C1 segment of cervical spinal cord (tissue), 14 donors: ENCODE measurements around the gene DGUOK.
"Not testable (repeated sequence)": the region's sequence is repeated elsewhere in the genome, so short reads cannot be mapped to it uniquely, and the experiment has no call there.

Experiments
- DNase-seq, 14 donors: peaks; one replicate each; lab custom pipeline; 2025; lab: John Stamatoyannopoulos, UW

Gene DGUOK

DNA sequence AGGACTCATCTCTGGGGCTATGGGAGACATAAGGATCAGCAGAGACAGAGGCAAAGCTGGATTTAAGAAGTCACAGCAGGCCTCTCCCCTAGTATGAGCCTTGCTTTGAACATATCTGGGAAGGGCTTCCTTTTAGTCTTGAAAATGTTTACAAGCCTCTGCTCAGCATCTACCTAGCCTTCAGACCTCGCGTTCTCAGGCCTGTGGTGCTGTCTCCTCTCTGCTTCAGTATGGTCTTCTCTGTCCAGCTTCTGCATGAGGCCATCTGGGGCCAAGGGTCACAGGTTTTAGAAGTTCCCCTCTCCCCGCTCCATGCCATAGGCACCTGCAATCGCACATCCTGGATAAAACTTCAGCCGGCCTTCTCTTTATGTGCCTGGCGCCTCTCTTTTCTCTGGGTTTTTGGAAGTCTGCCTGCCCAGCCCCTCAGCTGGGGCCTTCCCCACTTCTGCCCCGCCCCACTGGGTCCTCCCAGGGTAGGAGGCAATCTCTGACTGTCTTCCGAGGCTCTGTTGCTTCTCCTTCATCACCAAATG, 26.8 kb upstream of the DGUOK start:
- DNase-seq, result no peak

DNA sequence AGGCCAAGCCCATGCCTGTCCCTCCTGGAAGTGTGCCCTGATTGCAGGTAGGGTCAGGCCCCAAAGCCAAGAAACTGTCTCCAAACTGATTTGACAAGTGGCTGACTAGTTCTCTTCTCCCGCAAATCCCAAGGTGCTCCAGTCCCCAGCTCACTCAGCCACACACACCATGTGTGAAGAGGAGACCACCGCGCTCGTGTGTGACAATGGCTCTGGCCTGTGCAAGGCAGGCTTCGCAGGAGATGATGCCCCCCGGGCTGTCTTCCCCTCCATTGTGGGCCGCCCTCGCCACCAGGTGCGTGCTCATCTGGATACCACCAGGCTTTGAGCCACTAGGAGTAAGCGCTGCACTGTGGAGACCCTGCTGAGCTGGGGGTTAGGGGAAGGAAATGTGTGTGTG, 25.5 kb upstream of the DGUOK start:
- DNase-seq, result no peak

DNA sequence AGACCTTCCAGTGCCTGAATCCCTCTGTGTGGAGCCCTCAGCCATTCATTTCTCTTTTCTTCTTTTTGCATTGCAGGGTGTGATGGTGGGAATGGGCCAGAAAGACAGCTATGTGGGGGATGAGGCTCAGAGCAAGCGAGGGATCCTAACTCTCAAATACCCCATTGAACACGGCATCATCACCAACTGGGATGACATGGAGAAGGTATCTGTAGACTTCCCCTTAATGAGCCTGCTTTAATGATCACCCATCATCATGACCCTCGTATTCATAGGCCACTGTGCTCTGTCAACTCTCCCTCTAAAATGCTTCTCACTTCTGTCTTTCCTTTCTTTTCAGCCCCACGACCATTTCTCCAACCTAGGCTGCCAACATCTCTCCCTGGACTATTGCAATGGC, 24.4 kb upstream of the DGUOK start:
- DNase-seq, result no peak

DNA sequence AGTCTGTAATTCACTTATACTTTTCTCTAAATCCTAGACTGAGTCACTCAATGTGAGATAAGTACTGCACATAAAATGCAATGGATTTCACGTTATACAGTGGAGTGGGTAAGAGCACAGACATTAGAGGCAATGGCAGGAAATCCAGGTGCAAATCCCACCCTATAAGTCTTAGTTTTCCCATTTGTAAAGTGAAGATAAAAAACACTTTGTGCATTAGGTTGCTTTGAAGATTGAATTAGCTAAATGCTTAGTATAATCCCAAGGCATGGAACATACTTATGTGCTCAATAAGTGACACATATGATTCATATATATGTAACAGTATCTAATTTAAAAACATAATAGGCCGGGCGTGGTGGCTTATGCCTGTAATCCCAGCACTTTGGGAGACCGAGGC, 23.4 kb upstream of the DGUOK start:
- no peak for DNase-seq

DNA sequence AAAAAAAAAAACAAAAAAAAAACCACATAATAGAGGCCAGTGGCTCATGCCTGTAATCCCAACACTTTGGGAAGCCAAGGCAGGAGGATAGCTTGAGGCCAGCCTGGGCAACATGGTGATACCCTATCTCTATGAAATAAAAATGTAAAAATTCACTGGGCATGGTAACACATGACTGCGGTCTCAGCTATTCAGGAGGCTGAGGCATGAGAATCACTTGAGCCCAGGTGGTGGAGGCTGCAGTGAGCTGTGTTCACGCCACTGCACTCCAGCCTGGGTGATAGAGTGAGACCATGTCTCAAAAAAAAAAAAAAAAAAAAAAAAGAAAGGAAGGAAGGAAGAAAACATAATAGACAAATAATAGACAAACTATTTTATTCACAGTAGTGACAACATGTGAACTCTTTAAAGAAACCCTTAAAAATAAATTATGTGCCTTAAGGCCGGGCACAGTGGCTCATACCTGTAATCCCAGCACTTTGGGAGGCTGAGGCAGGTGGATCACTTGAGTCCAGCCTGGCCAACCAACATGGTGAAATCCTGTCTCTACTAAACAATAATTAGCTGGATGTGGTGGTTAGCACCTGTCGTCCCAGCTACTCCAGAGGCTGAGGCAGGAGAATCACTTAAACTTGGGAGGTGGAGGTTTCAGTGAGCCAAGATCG, 22.6 kb upstream of the DGUOK start:
- not testable (repeated sequence) for DNase-seq

DNA sequence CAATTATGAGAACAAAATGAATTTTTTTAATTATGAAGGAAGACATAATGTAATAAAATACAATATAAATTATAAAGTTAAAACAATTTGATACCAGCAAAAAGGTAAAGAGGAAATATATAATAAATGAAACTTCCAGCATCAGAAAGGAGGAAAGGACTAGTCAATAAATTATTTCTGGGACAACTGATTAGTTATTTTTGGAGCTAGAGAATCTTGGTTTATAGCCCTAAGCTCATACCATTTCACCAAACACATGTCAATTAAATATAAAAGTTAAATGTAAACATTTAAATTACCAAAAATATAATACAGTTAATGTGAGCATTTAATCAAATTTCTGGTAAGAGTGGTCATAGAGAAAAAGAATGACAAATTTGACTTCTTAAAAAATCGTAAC, 21.7 kb upstream of the DGUOK start:
- no peak for DNase-seq

DNA sequence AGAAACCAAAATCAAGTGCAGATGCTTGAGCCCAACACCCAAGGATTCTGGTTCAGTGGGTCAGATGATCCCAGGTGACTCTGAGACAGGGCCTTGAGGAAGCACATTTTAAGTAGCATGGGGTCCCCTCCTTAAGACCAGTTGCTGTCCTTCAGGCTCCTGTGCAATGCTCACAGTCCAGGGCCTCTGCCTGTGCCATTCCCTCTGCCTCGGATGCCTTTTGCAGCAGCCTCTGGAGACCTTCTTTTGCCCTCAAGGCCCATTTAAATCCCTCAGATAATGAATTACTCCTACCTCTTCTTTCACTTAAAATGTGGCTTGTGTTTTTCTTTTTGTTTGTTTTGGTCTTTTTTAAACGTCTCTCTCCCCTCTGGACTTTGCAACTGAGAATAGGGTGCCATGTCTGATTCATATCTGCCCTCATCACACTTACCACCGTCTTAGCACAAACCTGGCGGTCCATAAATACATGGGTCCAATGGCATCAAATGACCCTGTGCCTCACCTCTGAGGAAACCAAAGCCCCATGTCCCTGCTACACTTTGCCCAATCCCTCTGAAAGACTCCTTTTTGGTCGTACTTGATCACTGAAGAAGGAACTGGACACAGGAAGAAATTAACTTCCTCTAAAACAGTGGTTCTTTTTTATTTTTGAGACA, 19.7 kb upstream of the DGUOK start:
- DNase-seq, result no peak

DNA sequence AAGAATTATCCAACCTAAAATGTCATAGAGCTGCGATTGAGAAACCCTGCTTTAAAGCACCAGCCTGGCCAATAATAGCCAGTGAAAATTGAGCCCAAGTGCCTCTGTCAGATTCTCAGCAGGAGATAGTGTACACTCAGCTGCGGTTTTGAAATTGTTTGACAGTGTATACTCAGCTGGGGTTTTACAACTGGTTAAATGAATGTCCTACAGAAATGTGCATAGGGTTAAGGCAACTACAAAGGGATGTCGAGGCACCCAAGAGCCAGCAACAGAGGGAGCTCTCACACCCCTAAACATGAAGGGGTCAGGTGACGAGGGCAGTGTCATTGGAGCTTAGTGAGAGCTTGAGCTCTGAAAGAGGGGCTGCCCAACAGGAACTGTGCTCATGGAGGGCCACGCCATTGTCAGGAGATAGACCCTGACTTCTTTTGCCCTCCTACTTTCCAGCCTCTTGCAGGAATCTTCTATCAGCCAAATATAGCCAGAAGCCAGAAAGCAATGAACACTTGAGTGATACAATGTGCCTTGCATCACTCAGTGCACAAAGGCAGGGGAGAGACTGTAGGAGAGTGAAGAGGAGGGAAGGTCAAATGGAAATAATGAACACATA, 18.7 kb upstream of the DGUOK start:
- no peak for DNase-seq

DNA sequence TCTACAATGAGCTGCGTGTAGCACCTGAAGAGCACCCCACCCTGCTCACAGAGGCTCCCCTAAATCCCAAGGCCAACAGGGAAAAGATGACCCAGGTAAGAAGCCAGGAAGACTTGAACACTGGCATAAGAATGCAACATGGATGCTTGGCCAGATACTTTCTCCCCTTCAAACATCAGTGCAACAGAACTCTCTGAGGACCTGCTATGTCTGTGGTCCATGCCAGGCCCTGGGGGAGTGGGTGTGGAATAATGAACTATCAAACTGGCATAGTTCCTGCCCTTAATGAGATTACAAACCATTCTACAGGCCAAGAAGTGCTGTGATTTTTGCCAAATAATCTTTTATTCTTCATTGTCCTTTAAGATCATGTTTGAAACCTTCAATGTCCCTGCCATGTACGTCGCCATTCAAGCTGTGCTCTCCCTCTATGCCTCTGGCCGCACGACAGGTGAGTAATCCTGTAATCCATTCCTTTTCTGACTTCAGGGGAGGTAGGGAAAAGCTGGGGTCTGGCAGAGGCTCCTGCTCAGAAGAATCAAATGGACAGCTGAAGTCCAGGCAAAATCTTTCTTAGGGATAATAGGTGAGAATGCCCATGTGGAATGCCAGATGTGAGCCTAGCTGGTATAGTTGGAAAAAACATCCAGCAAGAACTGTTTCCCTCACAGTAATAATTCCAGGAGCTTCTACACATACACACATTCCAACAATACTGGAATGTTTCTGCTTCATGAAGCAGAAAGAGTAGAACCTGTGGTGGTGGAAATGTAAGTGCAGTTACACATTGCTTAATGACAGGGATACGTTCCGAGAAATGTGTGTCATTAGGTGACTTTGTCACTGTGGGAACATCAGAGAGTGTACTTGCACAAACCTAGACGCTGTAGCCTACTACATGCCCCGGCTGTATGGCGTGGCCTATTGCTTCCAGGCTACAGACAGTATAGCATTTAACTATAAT, 17.7 kb upstream of the DGUOK start:
- DNase-seq, result no peak

DNA sequence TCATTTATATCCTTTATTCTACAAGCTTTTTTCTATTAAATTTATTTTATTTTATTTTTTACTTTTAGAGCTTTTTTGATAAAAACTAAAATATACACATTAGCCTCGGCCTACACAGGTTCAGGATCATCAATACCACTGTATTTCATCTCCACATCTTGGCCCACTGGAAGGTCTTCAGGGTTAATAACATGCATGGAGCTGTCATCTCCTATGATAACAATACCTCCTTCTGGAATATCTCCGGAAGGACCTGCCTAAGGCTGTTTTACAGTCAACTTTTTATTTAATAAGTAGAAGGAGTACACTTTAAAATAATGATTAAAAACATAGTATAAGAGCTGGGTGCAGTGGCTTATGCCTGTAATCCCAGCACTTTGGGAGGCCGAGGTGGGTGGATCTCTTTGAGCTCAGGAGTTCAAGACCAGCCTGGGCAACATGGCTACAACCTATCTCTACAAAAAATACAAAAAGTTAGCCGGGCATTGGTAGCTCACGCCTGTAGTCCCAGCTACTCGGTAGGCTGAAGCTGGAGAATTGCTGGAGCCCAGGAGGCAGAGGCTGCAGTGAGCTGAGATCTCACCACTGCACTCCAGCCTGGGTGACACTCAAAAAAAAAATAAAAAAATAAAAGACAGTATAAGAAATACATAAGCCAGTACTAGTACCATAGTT, 15.7 kb upstream of the DGUOK start:
- DNase-seq, result no peak

DNA sequence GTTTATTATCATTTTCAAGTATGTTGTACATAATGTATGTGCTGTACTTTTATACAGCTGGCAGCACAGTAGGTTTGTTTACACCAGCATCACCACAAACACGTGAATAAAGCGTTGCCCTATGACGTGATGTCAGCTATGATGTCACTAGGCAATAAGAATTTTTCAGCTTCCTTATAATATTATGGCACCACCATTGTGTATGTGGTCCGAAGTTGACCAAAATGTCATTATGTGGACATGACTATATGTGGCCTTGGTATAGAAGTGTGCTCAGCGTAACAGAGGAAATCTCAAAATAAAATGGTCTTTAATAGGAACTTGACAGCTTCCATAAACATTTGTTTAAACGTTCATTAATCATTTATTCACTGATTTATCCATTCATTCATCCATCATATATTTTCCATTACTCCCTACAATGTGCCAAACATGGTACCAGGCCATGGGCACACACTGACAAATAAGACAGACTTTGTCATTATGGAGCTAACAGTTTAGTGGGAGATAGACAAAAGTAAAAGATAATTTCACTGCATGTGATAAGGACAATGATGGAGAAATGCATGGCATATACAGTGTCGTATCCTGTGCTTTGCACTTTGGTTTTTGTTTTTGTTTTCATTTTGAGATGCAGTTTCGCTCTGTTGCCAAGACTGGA, 15.0 kb upstream of the DGUOK start:
- DNase-seq, result no peak

DNA sequence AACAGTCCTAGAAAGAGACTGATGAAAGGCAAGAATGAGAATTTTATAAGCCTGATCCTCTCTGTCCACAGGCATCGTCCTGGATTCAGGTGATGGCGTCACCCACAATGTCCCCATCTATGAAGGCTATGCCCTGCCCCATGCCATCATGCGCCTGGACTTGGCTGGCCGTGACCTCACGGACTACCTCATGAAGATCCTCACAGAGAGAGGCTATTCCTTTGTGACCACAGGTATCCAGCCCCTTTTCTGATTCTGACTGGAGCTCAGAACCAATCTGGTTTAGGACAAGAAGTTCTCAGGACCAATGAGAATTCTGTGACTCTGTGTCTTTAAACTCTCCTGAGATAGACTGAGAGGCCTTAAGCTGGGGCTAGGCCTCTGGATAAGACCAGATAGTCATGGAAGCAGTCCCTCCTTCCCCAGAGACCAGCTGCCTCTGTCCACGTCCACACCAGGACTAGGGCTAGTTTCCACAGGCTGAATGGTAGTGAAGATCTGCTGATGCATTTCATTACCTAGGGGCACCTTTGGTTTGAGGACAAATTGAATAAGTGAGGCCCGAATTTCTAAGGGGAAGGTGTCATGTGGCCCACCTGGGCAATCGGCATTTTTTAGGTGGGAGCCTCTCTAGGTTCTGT, 13.1 kb upstream of the DGUOK start:
- DNase-seq, result no peak

DNA sequence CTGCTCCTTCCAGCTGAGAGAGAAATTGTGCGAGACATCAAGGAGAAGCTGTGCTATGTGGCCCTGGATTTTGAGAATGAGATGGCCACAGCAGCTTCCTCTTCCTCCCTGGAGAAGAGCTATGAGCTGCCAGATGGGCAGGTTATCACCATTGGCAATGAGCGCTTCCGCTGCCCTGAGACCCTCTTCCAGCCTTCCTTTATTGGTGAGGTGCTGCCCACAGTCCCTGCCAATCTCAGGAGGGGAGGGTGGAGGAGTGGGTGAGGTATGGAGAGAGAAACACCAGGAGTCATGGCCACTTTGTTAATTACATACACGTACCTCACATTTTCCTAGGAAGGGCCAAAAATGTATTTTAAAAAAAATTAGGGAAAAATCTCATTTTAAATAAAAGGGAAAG, 12.0 kb upstream of the DGUOK start:
- DNase-seq, result no peak

DNA sequence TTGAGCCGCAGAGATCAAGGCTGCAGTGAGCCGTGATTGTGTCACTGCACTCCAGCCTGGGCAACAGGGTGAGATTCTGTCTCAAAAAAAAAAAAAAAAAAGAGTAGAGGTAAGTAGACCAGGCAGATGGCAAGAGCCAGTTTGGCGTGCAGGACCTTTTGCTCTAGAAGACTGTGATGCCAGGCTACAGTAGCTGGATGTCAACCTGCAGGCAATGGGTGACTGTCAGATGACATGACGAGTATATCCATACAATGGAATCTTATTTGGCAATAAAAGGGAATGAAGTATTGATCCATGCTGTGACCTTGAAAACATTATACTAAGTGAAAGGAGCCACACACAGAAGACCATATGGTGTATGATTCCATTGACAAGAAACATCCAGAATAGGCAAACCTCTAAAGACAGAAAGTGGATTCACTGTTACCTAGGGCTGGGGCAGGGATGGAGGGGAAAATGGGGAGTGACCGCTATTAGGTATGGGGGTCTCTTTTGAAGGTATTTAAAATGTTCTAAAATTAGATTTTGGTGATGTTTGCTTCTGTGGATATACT, 11.2 kb upstream of the DGUOK start:
- DNase-seq, result no peak

DNA sequence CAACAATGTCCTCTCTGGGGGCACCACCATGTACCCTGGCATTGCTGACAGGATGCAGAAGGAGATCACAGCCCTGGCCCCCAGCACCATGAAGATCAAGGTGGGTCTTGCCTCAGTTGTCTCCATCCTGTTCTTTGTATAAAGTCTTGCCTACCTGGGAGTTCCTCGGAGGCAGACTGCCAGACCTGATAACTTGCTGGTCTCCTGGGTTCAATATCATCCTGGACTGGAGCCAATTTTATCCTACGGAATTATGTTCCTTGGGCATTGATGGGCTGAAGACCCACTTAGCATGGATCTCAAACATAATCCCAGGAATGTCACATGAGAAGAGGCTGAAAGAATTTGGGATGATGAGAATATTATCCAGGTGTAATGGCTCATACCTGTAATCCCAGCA, 10.0 kb upstream of the DGUOK start:
- no peak for DNase-seq

DNA sequence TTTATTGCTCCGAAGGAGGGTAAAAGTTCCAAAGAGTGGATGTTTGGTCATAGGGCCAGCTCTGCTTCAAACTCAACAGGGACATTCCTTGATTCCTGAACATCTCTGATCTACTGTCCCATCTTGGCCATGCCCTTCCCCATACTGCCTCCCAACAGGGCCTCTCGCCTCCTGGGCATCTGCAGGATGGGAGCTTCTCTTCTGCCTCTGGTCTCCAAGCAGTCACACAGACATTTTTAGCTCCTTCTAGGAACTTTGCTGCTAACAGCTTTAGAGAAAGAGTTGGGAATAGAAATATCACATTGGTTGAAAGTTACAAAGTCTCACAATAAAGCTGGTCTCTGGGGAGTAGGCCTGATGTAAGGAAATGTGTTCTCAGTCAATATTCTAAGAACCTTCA, 9.4 kb upstream of the DGUOK start:
- DNase-seq, result no peak

DNA sequence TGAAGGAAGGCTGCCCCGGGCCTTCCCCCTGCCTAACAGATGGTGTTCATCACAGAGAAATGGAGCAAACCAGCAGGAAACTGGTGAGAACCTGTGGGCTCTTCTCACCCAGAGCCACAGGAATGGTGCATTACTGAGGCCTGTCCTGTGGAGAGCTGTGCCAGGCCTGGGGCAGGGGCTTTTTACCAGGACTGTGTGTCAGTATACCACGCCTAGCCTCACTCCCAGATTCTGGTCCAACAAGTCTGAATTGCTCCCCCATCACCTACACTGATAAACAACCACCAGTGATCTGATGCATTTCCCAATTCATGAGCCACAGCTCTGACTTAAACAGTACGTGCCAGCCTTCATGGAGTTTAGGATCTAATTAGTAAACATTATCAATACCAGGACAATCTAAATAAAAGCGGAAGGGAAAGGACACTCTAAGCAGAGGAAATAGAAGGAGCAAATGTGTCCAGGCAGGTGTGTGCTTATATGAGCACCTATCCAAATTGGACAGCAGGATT, 8.9 kb upstream of the DGUOK start:
- no peak for DNase-seq

DNA sequence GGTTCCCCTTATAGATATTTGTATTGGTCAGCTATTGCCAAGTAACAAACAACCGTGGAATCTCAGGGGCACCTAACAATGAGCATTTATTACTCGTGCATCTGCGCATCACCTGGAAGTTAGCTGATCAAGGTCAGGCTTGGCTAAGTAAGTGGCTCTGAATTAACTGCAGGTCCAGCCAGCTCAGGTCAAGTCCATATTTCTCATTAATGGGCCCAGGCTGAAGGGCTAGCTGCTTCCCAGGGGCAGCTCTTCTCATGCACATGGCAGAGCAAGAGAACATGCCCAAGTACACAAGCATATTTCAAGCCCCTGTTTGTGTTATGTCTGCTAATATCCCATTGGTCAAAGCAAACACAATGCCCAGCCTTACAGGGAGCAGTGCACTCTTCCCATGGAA, 7.8 kb upstream of the DGUOK start:
- no peak for DNase-seq

DNA sequence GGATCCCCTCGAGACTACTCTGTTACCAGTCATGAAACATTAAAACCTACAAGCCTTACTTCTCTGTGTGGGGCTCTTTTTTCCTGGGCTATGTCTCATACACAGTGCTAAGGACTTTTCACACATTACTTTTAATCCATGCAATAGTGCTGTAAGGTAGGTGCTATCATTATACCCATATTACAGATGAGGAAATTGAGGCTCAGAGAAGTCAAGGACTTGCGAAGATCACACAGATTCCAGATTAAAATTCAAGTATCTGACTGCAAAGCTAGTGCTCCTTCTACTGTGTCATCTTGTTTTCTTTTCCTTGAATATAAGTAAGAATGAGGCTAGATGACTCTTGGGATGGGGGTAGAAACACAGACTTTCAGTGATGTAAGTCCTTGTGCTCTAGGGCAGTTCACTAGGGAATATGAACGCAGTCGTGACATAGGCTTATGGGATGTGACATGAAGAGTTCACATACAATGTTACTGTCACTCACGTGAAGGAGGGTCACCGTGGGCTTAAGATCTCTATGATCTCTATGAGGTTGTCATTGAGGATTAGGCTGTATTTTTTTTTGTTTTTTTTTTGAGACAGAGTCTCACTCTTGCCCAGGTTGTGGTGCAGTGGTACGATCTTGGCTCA, 7.0 kb upstream of the DGUOK start:
- no peak for DNase-seq
